Measurements from ENCODE around the gene NECTIN4.

DNA sequence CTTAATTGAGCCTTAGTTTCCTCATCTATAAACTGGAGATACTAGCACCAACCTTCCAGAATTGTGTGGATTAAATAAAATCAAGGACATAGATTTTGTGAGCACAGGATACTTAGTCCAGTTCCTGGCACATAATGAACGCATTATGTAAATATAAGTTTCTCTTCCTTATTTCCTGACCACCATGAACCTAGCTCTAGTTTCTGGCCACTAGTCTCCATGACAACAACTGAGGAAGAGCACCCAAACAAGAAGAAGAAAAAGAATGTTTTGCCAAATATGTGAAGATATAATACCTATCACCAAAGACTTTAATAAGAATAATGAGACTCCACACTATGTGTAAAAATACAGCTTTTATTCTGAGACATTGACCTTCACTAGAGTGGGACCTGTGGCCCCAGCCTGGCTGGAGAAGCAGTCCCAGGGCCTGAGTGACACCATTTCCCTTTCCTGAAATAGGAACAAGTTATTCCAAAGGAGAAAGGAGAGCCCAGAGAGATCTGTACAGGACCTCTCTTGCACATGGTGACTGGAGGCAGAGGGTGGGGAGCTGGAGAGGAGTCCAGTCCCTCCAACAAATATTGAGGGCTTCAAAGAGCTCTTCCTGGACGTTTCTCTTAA lies 42.6 kb downstream of the NECTIN4 start:
- TF ChIP-seq, protein P1, sequence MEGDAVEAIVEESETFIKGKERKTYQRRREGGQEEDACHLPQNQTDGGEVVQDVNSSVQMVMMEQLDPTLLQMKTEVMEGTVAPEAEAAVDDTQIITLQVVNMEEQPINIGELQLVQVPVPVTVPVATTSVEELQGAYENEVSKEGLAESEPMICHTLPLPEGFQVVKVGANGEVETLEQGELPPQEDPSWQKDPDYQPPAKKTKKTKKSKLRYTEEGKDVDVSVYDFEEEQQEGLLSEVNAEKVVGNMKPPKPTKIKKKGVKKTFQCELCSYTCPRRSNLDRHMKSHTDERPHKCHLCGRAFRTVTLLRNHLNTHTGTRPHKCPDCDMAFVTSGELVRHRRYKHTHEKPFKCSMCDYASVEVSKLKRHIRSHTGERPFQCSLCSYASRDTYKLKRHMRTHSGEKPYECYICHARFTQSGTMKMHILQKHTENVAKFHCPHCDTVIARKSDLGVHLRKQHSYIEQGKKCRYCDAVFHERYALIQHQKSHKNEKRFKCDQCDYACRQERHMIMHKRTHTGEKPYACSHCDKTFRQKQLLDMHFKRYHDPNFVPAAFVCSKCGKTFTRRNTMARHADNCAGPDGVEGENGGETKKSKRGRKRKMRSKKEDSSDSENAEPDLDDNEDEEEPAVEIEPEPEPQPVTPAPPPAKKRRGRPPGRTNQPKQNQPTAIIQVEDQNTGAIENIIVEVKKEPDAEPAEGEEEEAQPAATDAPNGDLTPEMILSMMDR (IDR thresholded peaks at IDR 0.05), result no peak
- no peak for TF ChIP-seq EP300 (IDR thresholded peaks at IDR 0.05)
- TF ChIP-seq POLR2AphosphoS5 (IDR thresholded peaks at IDR 0.05), result no peak
